ENCODE data around the gene ARHGAP31.

Gene ARHGAP31

DNA sequence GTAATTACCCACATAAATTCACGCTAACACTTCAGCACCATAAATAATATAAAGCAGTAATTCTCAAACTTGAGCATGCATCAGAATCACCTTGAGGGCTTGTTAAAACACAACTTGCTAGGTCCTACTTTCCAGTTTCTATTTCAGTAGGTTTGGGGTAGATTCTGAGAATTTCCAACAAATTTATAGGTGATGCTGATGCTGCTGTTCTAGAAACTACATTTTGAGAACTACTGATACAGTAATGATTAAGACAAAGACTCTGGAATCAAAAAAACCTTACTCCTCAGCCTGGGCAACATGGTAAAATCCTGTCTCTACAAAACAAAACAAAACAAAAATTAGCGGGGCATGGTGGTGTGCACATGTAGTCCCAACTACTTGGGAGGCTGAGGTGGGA lies 150.4 kb downstream of the ARHGAP31 start:
- DNase-seq: no peak

DNA sequence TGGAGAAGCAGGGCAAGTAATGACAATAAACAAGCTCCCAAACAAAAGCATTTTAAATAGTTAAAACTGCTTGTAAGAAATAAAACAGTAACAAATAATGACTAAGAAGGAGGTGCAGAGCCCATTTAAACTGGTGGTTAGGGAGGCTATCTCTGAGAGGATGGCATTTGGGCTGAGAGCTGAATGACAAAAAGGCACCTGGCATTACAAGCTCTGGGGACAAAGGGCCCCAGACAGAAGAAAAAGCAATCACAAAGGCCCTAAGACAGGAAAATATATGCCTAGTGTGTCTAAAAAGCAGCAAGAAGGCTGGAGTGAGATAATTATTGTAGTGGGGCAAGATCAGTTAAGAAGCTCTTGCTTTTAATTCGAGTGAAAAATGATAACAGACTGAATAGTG lies 159.6 kb downstream of the ARHGAP31 start:
- no peak for DNase-seq

DNA sequence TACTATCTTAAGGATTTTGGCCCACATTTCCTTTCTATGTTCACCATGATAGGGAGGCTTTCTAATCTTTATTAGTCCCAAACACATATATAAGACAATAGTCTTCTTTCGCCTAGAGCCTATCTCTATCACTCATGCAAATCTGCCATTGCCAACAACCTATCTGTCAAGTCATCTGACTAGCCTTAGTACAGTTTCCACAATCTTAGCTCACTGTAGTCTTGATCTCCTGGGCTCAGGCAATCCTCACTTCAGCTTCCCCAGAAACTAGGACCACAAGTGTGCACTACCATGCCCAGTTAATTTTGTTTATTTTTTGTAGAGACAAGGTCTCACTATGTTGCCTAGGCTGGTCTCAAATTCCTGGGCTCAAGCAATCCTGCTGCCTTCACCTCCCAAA lies 162.3 kb downstream of the ARHGAP31 start:
- DNase-seq: no peak

DNA sequence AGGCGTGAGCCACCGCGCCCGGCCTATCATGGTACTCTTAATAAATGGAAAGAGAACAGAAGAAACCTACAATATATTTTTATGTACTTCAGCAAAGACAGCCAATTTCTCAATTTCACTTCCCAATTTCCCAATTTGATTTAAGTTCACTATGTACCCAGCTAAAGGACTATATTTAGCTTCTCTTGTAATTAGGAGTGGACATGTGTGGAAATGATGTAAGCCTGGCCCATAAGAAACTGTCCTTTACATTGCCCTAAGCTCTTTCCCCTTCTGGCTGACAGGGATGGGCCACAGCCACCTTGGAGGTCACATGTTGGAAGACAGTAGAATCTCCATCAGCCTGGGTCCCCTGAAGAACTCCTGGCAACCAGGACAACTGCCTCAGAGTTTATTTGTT lies 163.1 kb downstream of the ARHGAP31 start:
- peak; percentile 55 to 78 (median 72) for DNase-seq

DNA sequence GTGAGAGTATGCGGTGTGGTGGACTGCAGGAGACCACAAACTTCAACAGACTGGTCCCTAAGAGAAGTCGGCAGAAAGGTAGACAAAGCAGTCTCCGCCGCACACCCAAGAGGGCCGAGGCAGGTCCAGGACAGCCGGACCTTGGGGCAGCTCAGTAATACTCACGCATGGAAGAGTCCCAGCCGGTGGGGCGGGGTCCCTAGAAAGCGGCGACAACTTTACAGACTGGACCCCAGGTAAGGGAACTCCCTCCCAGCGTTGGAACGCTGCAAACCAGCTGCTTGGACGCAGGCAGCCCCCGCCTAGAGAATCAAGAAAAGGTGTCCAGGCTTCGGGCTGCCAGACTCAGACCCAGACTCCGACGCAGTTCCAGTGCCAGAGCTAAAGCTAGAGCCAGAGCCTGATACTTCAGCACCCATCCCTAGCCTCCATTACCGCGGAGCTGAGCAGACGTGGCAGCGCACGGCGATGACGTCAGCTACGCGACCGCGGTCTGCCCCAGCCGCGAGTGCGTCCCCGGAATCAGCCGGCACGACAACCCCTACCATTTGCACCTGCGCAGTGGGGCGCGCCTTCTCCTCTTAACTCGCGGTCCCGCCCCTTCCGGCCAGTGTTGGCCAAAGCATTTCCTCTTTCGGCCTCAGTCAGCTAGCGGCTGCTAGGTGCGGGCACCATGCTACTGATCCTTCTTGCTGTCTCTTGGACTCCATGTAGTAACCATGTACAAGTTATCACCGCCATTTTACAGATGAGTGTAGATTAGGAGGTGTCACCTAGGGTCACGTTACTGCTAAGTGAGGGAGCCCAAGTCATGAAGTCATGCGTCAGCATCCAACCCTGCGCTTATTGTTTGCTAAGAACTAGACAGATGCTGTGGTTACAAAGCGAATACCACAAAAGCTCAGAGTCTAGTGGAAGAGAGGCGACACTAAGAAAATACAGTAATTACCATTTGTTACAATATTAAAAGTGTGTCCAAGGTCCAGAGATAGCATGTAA lies 169.3 kb downstream of the ARHGAP31 start, which contains the start of gene TMEM39A:
Gene TMEM39A (minus strand): TSS at position 445 of the 999 bp plus-strand sequence. CDS start 1,541 bp downstream, outside the sequence.
- DNase-seq: peak; percentile 99 to 100 (median 100)

DNA sequence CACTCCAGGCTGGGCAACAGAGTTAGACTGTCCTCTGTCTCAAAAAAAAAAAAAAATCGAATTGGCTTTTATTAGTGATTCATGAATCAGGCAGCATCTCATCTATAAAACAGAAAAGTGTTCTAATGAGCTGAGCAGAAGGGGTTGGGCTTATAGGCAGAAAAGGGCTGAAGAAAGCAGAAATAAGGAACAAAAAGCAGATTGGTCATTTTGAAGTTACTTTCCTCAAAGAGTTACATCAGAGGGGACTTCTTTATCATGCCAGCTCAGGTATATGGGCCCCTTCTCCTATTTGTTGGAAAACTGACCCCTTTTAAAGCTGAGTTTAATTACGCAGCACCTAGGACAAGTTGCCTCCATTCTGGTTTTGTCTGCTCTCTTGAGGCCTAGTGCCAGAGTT lies 173.9 kb downstream of the ARHGAP31 start:
- DNase-seq: peak; percentile 47 to 74 (median 64)

DNA sequence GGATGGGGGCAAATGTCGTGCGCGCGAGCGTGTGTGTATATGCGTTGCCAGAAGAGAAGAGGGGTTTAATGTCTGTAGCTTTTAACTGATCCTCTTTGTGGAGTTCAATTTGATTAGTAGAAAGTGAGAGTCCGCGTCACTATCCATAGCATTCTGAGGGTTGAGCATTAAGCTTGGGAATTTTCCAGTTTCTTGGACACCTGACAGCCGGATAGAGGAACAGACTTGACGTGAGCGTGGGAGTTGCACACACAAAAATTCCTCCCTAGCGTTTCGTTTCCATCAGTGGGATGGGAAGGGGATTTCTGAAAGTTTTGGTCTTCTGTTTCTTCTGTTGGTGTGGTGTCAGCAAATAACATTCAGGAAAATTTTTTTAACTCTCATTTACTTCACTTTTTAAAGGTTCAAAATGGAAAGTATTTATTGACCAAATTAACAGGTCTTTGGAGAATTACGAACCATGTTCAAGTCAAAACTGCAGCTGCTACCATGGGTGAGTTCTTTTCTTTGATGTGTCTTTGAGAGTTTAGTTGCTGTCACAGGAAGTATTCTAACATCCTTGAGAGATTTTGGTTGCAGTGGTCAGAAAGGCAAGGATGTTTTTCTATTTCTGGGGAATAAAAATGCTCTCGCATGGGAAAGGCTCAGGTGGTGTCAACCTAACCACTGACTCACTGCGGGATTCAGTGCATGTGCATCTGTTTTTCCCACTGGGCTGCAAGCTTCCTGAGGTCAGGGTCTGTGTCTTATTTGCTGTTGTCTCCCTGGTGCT lies 175.4 kb downstream of the ARHGAP31 start:
- peak; percentile 92 to 98 (median 94) for DNase-seq

Measured in suppressor macrophage treated with lipopolysaccharide for 1 hour (primary cell).